Naive B cell (primary cell): ENCODE data around the gene PPP1R9A. TPM values are rescaled to one million over a fixed set of nuclear protein-coding genes. Genes with fewer than 3 reads are reported as not detected.

ENCODE experiments used
- ATAC-seq, 2 donors: fragments of 150-1000 bp; cut with Tn5 transposase; 2 replicates each; pipeline ENCODE4 v1.10.0; 2021; ENCODE audit warnings: low read depth in 2 of 2, mild to moderate bottlenecking in 2 of 2, moderate library complexity in 2 of 2
- DNase-seq: peaks from one replicate; pipeline ENCODE4 v3.0.0; 2022
- H3K27ac Mint-ChIP-seq, 6 donors: one replicate each; pipeline ENCODE4 v1.8.0; 2020 to 2022; ENCODE audit warnings: mild to moderate bottlenecking in 6 of 6, mixed read lengths in 6 of 6, moderate library complexity in 5 of 6, inconsistent platforms in 2 of 6
- H3K27me3 Mint-ChIP-seq, 3 donors: one replicate each; pipeline ENCODE4 v1.8.0; 2021 to 2022; ENCODE audit warnings: mixed read lengths in 3 of 3, mild to moderate bottlenecking in 1 of 3
- H3K36me3 Mint-ChIP-seq, 2 donors: one replicate each; pipeline ENCODE4 v1.8.0; 2020 to 2022; ENCODE audit warnings: mixed read lengths in 2 of 2, inconsistent platforms in 1 of 2, mild to moderate bottlenecking in 1 of 2
- H3K4me1 Mint-ChIP-seq, 3 donors: one replicate each; pipeline ENCODE4 v1.8.0; 2020 to 2022; ENCODE audit warnings: mixed read lengths in 3 of 3, inconsistent platforms in 1 of 3, mild to moderate bottlenecking in 1 of 3, moderate library complexity in 1 of 3
- H3K4me3 Mint-ChIP-seq, 8 donors: one replicate each; pipeline ENCODE4 v1.8.0; 2020 to 2022; ENCODE audit warnings: mild to moderate bottlenecking in 8 of 8, mixed read lengths in 8 of 8, moderate library complexity in 8 of 8, inconsistent platforms in 2 of 8
- H3K9me3 Mint-ChIP-seq, 7 donors: one replicate each; pipeline ENCODE4 v1.8.0; 2020 to 2022; ENCODE audit warnings: mixed read lengths in 7 of 7, mild to moderate bottlenecking in 5 of 7, inconsistent platforms in 2 of 7, moderate library complexity in 1 of 7
- polyA plus RNA-seq, 6 donors: library from polyadenylated mRNA; unstranded; fragments of 300-500 nt; fragmentation: Illumina TruSeq; gene quantifications; one replicate each; pipeline ENCODE4 v1.2.3, GENCODE V29; 2021; ENCODE audit warnings: low read depth in 6 of 6

Gene PPP1R9A
- polyA plus RNA-seq, 6 donors from 2014 or later, result 0.63 to 2.2 (median 1.4) TPM

GRCh38 chr7:95088536-95089215 is 181.3 kb downstream of the PPP1R9A start:
- DNase-seq (no peak), ATAC-seq (no peak)
- no peak overlapping the region for H3K4me3 Mint-ChIP-seq
- no peaks in the 10 kb centered on the region for H3K27me3 Mint-ChIP-seq
- no peaks in the 10 kb centered on the region for H3K4me1 Mint-ChIP-seq
- H3K27ac Mint-ChIP-seq, result no peak overlapping the region
- no peaks in the 10 kb centered on the region for H3K9me3 Mint-ChIP-seq
- no peaks in the 10 kb centered on the region for H3K36me3 Mint-ChIP-seq

- Mint-ChIP-seq H3K9me3 (no peaks in the 10 kb centered on the region), H3K4me3 (no peak overlapping the region), H3K4me1 (peaks cover under 1 to 5% (median 5%) of the 10 kb centered on the region in 3 donors), H3K27me3 (no peaks in the 10 kb centered on the region), H3K27ac (no peak overlapping the region), H3K36me3 (no peaks in the 10 kb centered on the region)
- no peak for ATAC-seq
- no peak for DNase-seq
Measured at GRCh38 chr7:95089414-95090315, 182.3 kb downstream of the PPP1R9A start.

- no peak overlapping the region for H3K4me3 Mint-ChIP-seq
- H3K27ac Mint-ChIP-seq, result no peak overlapping the region
- H3K4me1 Mint-ChIP-seq, result peaks cover 7 to 13% (median 12%) of the 10 kb centered on the region in 3 donors
Measured at GRCh38 chr7:95092324-95092723, 184.9 kb downstream of the PPP1R9A start.

GRCh38 chr7:95095259-95095965 is 188.0 kb downstream of the PPP1R9A start:
- Mint-ChIP-seq H3K9me3 (no peaks in the 10 kb centered on the region), H3K4me1 (peaks cover 7 to 13% (median 12%) of the 10 kb centered on the region in 3 donors), H3K4me3 (no peak overlapping the region), H3K27ac (no peak overlapping the region), H3K36me3 (no peaks in the 10 kb centered on the region), H3K27me3 (peaks cover 0 to 2% (median 0%) of the 10 kb centered on the region in 3 donors)
- ATAC-seq, result no peak
- no peak for DNase-seq

More at GRCh38 chr7:95092324-95092723, 184.9 kb downstream of the PPP1R9A start:
- ATAC-seq (no peak), DNase-seq (no peak)
- Mint-ChIP-seq H3K27me3 (no peaks in the 10 kb centered on the region), H3K9me3 (no peaks in the 10 kb centered on the region), H3K36me3 (no peaks in the 10 kb centered on the region)

- ATAC-seq, result no peak
- DNase-seq, result no peak
- H3K4me1 Mint-ChIP-seq, result peaks cover 7 to 13% (median 12%) of the 10 kb centered on the region in 3 donors
- peaks cover 0 to 3% (median 0%) of the 10 kb centered on the region in 3 donors for H3K27me3 Mint-ChIP-seq
- no peak overlapping the region for H3K4me3 Mint-ChIP-seq
- H3K27ac Mint-ChIP-seq, result no peak overlapping the region
- no peaks in the 10 kb centered on the region for H3K9me3 Mint-ChIP-seq
- H3K36me3 Mint-ChIP-seq, result no peaks in the 10 kb centered on the region
Measured at GRCh38 chr7:95095966-95096540, 188.7 kb downstream of the PPP1R9A start.

DNA sequence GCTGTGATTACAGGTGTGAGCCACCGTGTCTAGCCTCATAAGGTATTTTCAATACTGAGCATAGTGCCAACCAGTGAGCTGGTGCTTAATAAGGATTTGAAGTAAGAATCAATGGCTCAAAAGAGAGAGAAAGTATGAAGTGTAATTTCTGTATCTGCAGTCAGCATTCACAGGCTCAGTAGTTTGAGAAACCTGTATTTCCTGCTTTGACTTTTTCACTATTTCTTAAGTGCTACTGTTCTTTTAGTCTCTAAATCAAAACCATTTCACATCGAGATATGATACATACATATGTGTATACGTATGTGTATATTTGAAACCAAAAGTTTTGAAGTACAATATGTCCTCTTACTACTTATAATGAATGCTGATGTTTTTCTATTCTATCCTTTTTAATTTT is 189.9 kb downstream of the PPP1R9A start:
- Mint-ChIP-seq H3K4me1 (peaks cover 7 to 13% (median 12%) of the 10 kb centered on the region in 3 donors), H3K9me3 (no peaks in the 10 kb centered on the region), H3K27me3 (peaks cover 0 to 3% (median 0%) of the 10 kb centered on the region in 3 donors), H3K36me3 (no peaks in the 10 kb centered on the region), H3K4me3 (no peak overlapping the region), H3K27ac (no peak overlapping the region)
- no peak for DNase-seq
- no peak for ATAC-seq

DNA sequence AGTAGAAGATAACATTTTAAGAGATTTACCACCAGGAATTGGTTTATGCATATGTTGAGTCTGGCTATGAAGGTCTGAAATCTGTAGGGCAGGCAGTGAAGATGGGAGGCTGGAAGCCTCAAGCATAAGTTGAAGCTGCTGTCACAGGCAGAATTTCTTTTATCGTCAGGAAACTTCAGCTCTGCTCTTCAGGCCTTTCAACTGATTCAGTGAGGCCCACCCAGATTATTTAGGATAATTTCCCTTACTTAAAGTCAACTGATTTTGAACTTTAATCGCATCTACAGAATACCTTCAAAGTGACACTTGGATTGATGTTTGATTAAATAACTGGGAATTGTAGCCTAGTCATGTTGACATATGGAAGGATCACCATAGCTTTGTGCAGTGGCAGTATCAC is 190.5 kb downstream of the PPP1R9A start:
- no peaks in the 10 kb centered on the region for H3K9me3 Mint-ChIP-seq
- peaks cover 7 to 13% (median 12%) of the 10 kb centered on the region in 3 donors for H3K4me1 Mint-ChIP-seq
- DNase-seq, result no peak
- H3K27ac Mint-ChIP-seq, result no peak overlapping the region
- no peak overlapping the region for H3K4me3 Mint-ChIP-seq
- no peak for ATAC-seq
- no peaks in the 10 kb centered on the region for H3K36me3 Mint-ChIP-seq
- peaks cover 0 to 3% (median 0%) of the 10 kb centered on the region in 3 donors for H3K27me3 Mint-ChIP-seq

- ATAC-seq (no peak), DNase-seq (no peak)
- peaks cover 7 to 12% (median 12%) of the 10 kb centered on the region in 3 donors for H3K4me1 Mint-ChIP-seq
- H3K4me3 Mint-ChIP-seq, result no peak overlapping the region
- peaks cover 0 to 3% (median 0%) of the 10 kb centered on the region in 3 donors for H3K27me3 Mint-ChIP-seq
- no peaks in the 10 kb centered on the region for H3K9me3 Mint-ChIP-seq
- H3K27ac Mint-ChIP-seq, result no peak overlapping the region
- no peaks in the 10 kb centered on the region for H3K36me3 Mint-ChIP-seq
Measured at GRCh38 chr7:95099106-95099505, 191.7 kb downstream of the PPP1R9A start.

DNA sequence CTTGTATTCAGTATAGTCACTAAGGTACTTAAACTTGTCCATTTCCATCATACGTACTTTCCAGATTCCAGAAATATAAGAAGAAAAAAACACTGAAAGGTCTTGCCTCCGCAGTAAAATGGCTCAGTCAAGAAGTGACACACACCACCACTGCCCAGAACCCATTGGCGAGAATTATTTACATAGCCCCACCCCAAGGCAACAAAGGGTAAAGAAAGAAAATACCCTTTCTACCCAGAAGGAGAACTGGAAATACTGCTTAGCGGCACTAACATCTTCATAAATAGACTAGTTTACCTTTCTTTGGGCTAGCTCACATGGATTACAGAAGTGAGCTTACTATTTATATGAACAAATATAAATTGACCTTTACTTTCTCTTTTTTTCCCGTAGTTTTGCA is 194.0 kb downstream of the PPP1R9A start:
- Mint-ChIP-seq H3K9me3 (no peaks in the 10 kb centered on the region), H3K36me3 (no peaks in the 10 kb centered on the region), H3K27me3 (peaks cover 0 to 3% (median 0%) of the 10 kb centered on the region in 3 donors), H3K4me1 (peaks cover 0 to 3% (median 2%) of the 10 kb centered on the region in 3 donors), H3K27ac (no peak overlapping the region), H3K4me3 (no peak overlapping the region)
- DNase-seq, result no peak
- ATAC-seq, result no peak

- H3K27ac Mint-ChIP-seq, result no peak overlapping the region
- ATAC-seq, result no peak
- DNase-seq, result no peak
- H3K36me3 Mint-ChIP-seq, result no peaks in the 10 kb centered on the region
- no peaks in the 10 kb centered on the region for H3K4me1 Mint-ChIP-seq
- no peak overlapping the region for H3K4me3 Mint-ChIP-seq
- H3K9me3 Mint-ChIP-seq, result no peaks in the 10 kb centered on the region
- peaks cover 0 to 3% (median 0%) of the 10 kb centered on the region in 3 donors for H3K27me3 Mint-ChIP-seq
Measured at GRCh38 chr7:95102662-95103061, 195.3 kb downstream of the PPP1R9A start.

GRCh38 chr7:95104739-95105138 is 197.3 kb downstream of the PPP1R9A start:
- H3K36me3 Mint-ChIP-seq, result no peaks in the 10 kb centered on the region
- no peak for ATAC-seq
- DNase-seq, result no peak
- peaks cover 0 to 5% (median 3%) of the 10 kb centered on the region in 3 donors for H3K4me1 Mint-ChIP-seq
- peaks cover 0 to 3% (median 0%) of the 10 kb centered on the region in 3 donors for H3K27me3 Mint-ChIP-seq
- H3K9me3 Mint-ChIP-seq, result no peaks in the 10 kb centered on the region
- H3K27ac Mint-ChIP-seq, result no peak overlapping the region
- no peak overlapping the region for H3K4me3 Mint-ChIP-seq

- ATAC-seq (no peak), DNase-seq (no peak)
- no peaks in the 10 kb centered on the region for H3K27me3 Mint-ChIP-seq
- H3K9me3 Mint-ChIP-seq, result no peaks in the 10 kb centered on the region
- H3K36me3 Mint-ChIP-seq, result no peaks in the 10 kb centered on the region
- no peak overlapping the region for H3K4me3 Mint-ChIP-seq
- no peak overlapping the region for H3K27ac Mint-ChIP-seq
- peaks cover 0 to 5% (median 4%) of the 10 kb centered on the region in 3 donors for H3K4me1 Mint-ChIP-seq
Measured at GRCh38 chr7:95105627-95106026, 198.2 kb downstream of the PPP1R9A start.

GRCh38 chr7:95106401-95106800 is 199.0 kb downstream of the PPP1R9A start:
- no peaks in the 10 kb centered on the region for H3K27me3 Mint-ChIP-seq

More at GRCh38 chr7:95106401-95106800, 199.0 kb downstream of the PPP1R9A start:
- ATAC-seq (no peak), DNase-seq (no peak)
- Mint-ChIP-seq H3K4me3 (no peak overlapping the region), H3K36me3 (no peaks in the 10 kb centered on the region), H3K4me1 (peaks cover 0 to 5% (median 4%) of the 10 kb centered on the region in 3 donors), H3K9me3 (no peaks in the 10 kb centered on the region), H3K27ac (no peak overlapping the region)
